HL-60/S4 (cell line): ENCODE measurements around the gene TMEM59.
"Not testable (repeated sequence)": the region's sequence is repeated elsewhere in the genome, so short reads cannot be mapped to it uniquely, and the experiment has no call there.

Experiments
- in situ Hi-C: fragments of 300-500 bp; cut with MboI; formaldehyde crosslinking; loops from 2 replicates; pipeline ENCODE4 v1.14.3; 2022; ENCODE audit warnings: low sequenced_read_pairs

TMEM59 gene

DNA sequence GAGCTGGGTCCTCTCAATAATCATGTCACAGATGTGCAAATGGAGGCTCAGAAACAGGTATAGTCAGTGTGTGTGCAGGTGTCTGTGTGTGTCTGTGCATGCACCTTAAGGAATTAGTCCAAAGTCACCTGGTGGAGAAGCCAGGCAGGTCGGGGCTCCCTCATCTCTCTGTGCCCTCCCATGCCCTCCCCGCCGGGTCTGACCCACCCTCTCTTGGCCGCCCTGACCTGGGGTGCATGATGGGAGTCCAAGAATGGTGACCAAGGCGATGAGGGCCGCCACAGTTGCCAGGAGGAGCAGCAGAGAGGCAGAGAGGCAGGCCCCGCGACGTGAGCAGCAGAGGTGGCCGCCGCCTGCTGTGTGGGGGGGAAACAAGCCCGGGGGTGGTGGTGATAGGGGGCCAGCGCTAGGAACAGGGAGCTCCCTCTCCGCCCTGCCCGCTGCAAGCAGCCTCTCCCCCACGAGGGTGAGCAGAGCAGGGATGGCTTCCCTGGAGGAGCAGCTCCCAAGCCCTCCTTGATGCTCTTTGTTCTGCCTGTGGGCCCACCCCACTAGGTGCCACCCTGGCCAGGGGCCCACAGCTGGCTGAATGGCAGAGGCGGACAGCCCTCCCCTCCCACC lies 38.9 kb downstream of the TMEM59 start:
- in situ Hi-C loops: no loop called here

DNA sequence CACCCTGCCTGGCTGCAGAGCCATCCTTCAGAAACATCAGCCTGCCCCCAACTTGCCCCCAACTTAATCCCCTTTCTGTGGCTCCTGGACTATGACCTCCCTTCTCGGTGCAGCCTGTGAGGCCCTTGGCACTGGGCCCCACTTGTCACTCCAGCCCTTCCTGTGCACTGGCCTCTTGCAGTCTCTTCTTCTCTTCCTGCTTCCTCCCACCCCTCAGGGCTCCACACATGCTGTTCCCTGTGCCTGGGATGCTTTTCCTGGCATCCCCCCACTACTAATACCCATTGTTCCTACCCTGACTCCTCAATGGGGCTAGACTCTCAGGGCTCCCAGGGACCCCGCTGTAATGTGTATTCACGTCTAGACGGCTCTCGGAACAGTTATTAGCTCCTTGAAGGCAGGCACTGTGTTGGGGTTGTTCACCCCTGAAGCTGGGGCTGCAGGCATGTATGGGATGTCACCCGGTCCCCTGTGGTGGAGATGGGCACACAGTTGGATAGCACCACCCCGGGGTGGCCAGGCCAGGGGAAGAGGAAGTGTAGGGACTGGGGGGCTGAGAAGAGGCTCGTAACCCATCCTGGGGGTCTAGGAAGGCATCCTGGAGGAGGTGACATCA lies 39.5 kb downstream of the TMEM59 start:
- in situ Hi-C loops: no loop called here

DNA sequence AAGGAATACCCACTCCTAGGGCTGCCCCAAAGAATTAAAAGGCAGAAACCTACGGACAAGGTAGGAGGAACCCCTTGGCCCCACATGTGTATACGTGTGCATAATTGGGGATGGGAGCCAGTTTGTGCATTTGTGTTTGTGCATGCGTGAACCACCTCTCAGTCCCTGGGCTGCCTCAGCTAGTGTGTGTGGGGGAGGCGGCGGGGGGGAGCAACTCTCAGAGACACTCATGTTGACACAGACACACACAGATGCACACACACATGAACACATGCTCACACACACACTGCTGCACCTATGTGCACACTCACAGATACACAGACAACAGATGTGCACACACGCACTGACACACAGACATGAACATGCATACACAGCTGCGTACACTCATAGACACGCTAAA lies 40.1 kb downstream of the TMEM59 start:
- in situ Hi-C loops: no loop called here

DNA sequence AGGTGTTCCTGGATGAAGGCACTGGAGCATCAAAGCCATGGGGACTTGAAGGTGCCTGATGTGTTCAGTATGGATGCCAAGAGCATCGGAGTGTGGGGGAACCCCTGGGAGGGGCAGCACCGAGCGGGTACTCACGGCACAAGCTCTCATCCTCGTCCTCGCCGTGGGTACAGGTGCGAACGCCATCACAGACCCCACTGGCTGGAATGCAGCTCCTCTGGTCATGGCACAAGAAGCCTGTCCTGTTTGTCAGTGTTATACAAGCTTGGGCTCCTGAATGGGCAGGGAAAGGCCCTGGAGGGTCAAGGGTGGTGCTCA lies 41.0 kb downstream of the TMEM59 start:
- in situ Hi-C loops: no loop called here

GRCh38 chr1:54011316-54012007 lies 41.5 kb downstream of the TMEM59 start:
- in situ Hi-C loops: no loop called here

GRCh38 chr1:54010415-54011117 lies 42.4 kb downstream of the TMEM59 start:
- in situ Hi-C loops: no loop called here

DNA sequence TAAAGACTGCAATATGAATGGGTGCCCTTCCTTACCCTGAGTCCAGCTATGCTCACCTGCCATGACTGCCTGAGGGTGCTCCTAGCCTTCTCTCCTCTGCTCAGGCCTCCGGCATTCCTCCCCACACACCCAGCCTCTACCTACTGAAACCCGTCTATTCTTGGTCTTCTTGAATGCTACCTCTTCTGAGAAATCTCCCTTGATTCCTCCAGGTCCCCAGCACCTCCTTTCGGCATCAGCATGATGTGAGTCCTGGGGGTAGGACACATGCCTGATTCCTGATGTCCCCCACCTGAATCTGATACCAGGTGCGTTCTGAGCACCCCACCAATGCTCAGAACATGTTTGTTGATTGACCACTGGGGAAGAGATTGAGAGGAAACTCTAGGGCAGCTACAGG lies 43.6 kb downstream of the TMEM59 start:
- in situ Hi-C loops: no loop called here

DNA sequence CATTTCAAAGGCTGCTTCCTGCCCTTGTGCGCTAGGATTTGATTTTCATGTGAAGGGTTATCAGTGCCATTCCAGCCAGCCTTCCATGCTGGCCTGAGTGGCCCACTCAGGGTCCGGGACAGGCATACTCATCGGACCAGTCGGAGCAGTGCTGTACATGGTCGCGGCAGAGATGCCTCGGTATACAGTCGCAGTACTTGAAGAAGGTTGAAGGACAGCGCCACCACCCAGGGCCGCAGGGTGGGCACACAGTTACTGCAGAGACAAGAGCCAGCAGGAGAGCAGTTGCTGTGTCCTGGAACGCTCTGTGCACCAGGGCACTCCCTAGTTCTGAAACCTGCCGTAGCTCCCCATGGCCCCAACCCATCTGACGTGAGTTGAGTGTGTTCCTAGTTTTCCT lies 44.1 kb downstream of the TMEM59 start:
- in situ Hi-C loops: no loop called here

DNA sequence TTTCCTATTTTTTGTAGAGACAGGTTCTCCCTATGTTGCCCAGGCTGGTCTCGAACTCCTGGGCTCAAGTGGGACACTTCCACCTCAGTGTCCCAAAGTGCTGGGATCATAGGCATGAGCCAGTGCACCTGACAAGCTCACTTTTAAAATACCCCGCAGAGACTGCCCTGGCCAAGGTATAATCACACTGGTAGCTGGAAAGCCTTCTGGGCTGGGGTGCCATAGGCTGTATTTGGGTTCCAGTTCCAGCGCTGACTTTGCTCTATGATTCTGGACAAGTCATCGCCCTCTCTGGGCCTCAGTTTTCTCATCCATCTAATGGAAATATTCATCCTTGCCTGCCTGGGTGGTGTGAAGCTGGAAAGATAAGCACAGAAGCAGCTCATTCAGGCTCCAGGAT lies 45.4 kb downstream of the TMEM59 start:
- in situ Hi-C loops: no loop called here

DNA sequence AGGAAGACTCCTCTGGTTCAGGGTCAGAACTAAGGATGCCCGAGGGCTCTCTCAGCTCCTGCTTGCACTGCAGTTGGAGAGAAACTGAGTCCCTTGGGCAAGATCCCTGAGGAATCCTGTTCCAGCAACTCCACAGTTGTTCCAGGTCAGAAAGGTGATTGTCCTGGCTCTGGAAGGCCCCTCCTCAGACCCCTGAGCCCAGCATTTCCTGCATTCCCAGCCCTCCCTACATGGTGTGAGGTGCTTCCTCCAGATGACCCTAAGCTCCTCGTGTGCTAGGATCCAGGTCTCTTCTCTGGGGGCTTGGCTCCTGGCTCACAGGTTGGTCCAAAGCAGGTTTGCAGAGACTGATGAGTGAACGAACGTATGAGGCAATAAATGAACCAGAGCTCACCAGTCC lies 46.5 kb downstream of the TMEM59 start:
- in situ Hi-C loops: no loop called here

DNA sequence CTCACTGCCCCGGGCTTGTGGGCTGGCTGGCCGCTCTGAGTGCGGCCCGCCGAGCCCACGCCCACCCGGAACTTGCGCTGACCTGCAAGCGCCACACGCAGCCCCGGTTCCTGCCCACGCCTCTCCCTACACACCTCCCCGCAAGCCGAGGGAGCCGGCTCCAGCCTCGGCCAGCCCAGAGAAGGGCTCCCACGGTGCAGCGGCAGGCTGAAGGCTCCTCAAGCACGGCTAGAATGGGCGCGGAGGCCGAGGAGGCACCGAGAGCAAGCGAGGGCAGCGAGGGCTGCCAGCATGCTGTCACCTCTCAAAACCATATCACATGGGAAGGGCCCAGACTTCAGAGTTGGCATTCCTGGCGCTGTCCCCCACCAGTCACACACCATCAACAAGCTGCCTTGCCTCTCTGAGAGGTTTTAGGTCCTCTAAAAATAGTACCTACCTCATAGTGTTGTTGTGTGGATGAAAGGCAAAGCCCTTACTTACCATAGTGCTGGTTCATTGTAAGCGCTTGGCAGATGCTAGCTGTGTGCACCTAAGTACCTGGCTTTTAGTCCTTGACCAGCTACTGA lies 48.4 kb downstream of the TMEM59 start:
- in situ Hi-C loops: no loop called here

DNA sequence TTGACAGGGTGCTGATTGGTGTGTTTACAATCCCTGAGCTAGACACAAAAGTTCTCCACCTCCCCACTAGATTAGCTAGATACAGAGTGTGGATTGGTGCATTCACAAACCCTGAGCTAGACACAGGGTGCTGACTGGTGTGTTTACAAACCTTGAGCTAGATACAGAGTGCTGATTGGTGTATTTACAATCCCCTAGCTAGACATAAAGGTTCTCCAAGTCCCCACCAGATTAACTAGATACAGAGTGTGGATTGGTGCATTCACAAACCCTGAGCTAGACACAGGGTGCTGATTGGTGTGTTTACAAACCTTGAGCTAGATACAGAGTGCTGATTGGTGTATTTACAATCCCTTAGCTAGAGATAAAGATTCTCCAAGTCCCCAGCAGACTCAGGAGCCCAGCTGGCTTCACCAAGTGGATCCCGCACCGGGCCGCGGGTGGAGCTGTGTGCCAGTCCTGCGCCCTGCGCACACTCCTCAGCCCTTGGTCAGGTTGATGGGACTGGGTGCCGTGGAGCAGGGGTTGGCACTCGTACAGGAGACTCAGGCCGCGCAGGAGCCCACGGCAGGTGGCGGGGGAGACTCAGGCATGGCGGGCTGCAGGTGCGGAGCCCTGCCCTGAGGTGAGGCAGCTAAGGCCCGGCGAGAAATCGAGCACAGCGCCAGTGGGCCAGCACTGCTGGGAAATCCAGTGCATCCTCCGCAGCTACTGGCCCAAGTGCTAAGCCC lies 49.1 kb downstream of the TMEM59 start:
- in situ Hi-C loops: not testable (repeated sequence)

DNA sequence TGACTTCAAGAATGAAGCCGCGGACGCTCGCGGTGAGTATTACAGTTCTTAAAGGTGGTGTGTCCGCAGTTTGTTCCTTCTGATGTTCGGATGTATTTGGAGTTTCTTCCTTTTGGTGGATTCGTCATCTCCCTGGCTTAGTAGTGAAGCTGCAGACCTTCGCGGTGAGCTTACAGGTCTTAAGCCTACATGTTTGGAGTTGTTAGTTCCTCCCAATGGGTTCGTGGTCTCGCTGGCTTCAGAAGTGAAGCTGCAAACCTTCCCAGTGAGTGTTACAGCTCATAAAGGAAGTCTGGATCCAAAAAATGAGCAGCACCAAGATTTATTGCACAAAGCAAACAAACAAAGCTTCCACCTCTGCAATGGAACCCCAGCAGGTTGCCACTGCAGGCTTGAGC lies 49.8 kb downstream of the TMEM59 start:
- in situ Hi-C loops: no loop called here

DNA sequence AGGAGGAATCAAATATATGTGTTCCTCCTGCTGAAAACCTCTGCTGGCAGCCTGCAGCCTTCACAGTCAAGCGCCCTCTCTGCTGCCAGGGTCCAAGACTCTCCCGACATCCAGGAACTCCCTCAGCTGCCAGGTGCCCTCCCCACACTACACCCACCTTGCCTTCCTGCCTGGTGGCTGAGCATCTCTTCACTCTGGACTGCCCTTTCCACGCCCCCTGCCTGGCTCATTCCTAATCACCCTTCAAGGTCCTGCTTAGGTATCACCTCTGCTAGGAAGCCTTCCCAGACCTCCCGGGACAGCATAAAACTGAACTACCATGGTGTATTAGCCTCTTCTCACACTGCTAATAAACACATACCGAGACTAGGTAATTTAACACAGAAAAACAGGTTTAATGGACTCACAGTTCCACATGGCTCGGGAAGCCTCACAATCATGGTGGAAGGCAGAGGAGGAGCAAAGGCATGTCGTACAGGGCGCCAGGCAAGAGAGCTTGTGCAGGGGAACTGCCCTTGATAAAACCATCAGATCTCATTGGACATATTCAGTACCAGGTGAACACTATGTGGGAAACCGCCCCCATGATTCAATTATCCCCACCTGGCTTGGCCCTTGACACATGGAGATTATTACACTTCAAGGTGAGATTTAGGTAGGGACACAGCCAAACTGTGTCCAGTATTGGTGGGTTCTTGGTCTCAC lies 50.3 kb downstream of the TMEM59 start:
- in situ Hi-C loops: no loop called here

- in situ Hi-C loops: no loop called here
Measured at GRCh38 chr1:54001591-54001990, 51.4 kb downstream of the TMEM59 start.

GRCh38 chr1:53999920-54000319 lies 53.1 kb downstream of the TMEM59 start:
- in situ Hi-C loops: no loop called here

- in situ Hi-C loops: no loop called here
Measured at GRCh38 chr1:53998223-53998622, 54.8 kb downstream of the TMEM59 start.

GRCh38 chr1:53995683-53996082 lies 57.3 kb downstream of the TMEM59 start:
- in situ Hi-C loops: no loop called here

DNA sequence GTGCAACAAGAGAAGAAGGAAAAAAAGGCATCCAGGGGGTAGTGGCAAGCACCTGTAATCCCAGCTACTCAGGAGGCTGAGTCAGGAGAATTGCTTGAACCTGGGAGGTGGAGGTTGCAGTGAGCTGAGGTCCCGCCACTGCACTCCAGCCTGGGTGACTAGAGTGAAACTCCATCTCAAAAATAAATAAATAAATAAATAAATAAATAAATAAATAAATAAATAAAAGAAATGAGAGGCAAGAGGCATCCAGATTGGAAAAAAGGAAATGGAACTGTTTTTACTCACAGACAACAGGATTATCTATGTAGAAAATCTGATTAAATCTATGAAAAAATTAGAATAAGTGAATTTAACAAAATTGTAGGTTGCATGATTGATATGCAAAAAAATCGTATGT lies 58.5 kb downstream of the TMEM59 start:
- in situ Hi-C loops: not testable (repeated sequence)

- in situ Hi-C loops: no loop called here
Measured at GRCh38 chr1:53992085-53992874, 60.7 kb downstream of the TMEM59 start.
